ENCODE data around the gene SEMA4C.
A peak's percentile ranks its signal among the peaks of the same experiment; 100 is the strongest.

The SEMA4C gene

GRCh38 chr2:96817882-96818281 lies 52.0 kb downstream of the SEMA4C start:
- no peak for DNase-seq

- no peak for DNase-seq
Observed at GRCh38 chr2:96816836-96817702, 52.8 kb downstream of the SEMA4C start.

- DNase-seq = peak; percentile 97
Observed at GRCh38 chr2:96816127-96816835, 53.6 kb downstream of the SEMA4C start, which contains the start of gene CNNM3. Gene CNNM3 (plus strand): TSS chr2:96816268. CDS start chr2:96816278, 10 bp downstream.

- no peak for DNase-seq
Observed at GRCh38 chr2:96815326-96816126, 54.4 kb downstream of the SEMA4C start.

GRCh38 chr2:96813656-96814055 lies 56.2 kb downstream of the SEMA4C start:
- DNase-seq = no peak

GRCh38 chr2:96811917-96812316 lies 58.0 kb downstream of the SEMA4C start:
- no peak for DNase-seq

GRCh38 chr2:96810783-96811192 lies 59.1 kb downstream of the SEMA4C start:
- no peak for DNase-seq

- no peak for DNase-seq
Observed at GRCh38 chr2:96809951-96810782, 59.7 kb downstream of the SEMA4C start.

Measured in activated T-cell treated with anti-CD3 and anti-CD28 coated beads, Interleukin-2, amount 50 U/mL, for 1 hour (primary cell).